Cardiac septum (tissue), 1 donor: ENCODE data around the gene XPO6. TPM values are rescaled to one million over a fixed set of nuclear protein-coding genes. Genes with fewer than 3 reads are reported as not detected.

Experiments
- DNase-seq: peaks from one replicate; pipeline ENCODE4 v3.0.0-alpha.2; 2020; ENCODE audit warnings: low spot score
- intact Hi-C: fragments of 100-400 bp; cut with DNase I; formaldehyde crosslinking; loops from one replicate; pipeline ENCODE4 v1.14.0; 2022
- total RNA-seq: library from RNA; stranded (reverse); fragmentation: NEBNext Ultra II Directional; extraction: Animal tissue kit (Norgen Biotek cat#: 25700); gene quantifications from one replicate; pipeline ENCODE4 v1.2.1, GENCODE V29; 2021
- donor health status: DM: no; HTN: no; CAD: no.

Gene XPO6
- total RNA-seq, 1 donor from 2014 or later: 43.9 TPM

- DNase-seq: no peak
- intact Hi-C loops: loop anchor here (5.0 kb wide), 1 partner anchor 48 kb away; the partner anchor contains the start of gene XPO6
These were observed 47.6 kb downstream of the XPO6 start for GRCh38 chr16:28164140-28164539.

- intact Hi-C loops: loop anchor here (5.0 kb wide), 1 partner anchor 49 kb away; the partner anchor contains the start of gene XPO6
- DNase-seq: no peak
These were observed 48.1 kb downstream of the XPO6 start for GRCh38 chr16:28163699-28164098.

- intact Hi-C loops: loop anchor here (5.0 kb wide), 1 partner anchor 50 kb away; the partner anchor contains the start of gene XPO6
These were observed 49.4 kb downstream of the XPO6 start for GRCh38 chr16:28162326-28162877.

GRCh38 chr16:28161626-28162025, 50.1 kb downstream of the XPO6 start:
- no peak for DNase-seq
- intact Hi-C loops: loop anchor here (5.0 kb wide), 1 partner anchor 51 kb away; the partner anchor contains the start of gene XPO6

More at GRCh38 chr16:28162326-28162877, 49.4 kb downstream of the XPO6 start:
- DNase-seq: no peak

- DNase-seq: no peak
- intact Hi-C loops: no loop called here
These were observed 53.6 kb downstream of the XPO6 start for GRCh38 chr16:28158136-28158535.

- DNase-seq: no peak
- intact Hi-C loops: no loop called here
These were observed 55.6 kb downstream of the XPO6 start for GRCh38 chr16:28156056-28156680.

GRCh38 chr16:28155293-28155692, 56.5 kb downstream of the XPO6 start:
- intact Hi-C loops: no loop called here

GRCh38 chr16:28151180-28151579, 60.6 kb downstream of the XPO6 start:
- intact Hi-C loops: no loop called here
- no peak for DNase-seq

More at GRCh38 chr16:28155293-28155692, 56.5 kb downstream of the XPO6 start:
- DNase-seq: no peak

GRCh38 chr16:28149011-28149888, 62.5 kb downstream of the XPO6 start:
- intact Hi-C loops: no loop called here
- no peak for DNase-seq

- intact Hi-C loops: no loop called here
These were observed 65.2 kb downstream of the XPO6 start for GRCh38 chr16:28146536-28146935.

GRCh38 chr16:28145796-28146195, 66.0 kb downstream of the XPO6 start:
- no peak for DNase-seq
- intact Hi-C loops: no loop called here

More at GRCh38 chr16:28146536-28146935, 65.2 kb downstream of the XPO6 start:
- DNase-seq: no peak

- intact Hi-C loops: no loop called here
- peak; percentile 80 for DNase-seq
These were observed 70.8 kb downstream of the XPO6 start for GRCh38 chr16:28140788-28141618.

- no peak for DNase-seq
- intact Hi-C loops: no loop called here
These were observed 72.2 kb downstream of the XPO6 start for GRCh38 chr16:28139530-28139929.

GRCh38 chr16:28136751-28137434, 74.9 kb downstream of the XPO6 start:
- intact Hi-C loops: no loop called here
- no peak for DNase-seq

GRCh38 chr16:28133666-28134065, 78.1 kb downstream of the XPO6 start:
- intact Hi-C loops: no loop called here

GRCh38 chr16:28131743-28132393, 79.9 kb downstream of the XPO6 start:
- no peak for DNase-seq
- intact Hi-C loops: no loop called here

More at GRCh38 chr16:28133666-28134065, 78.1 kb downstream of the XPO6 start:
- DNase-seq: no peak

GRCh38 chr16:28131181-28131580, 80.6 kb downstream of the XPO6 start:
- no peak for DNase-seq
- intact Hi-C loops: no loop called here
